Mammary epithelial cell (primary cell): ENCODE measurements around the gene GARNL3.

Experiments used
- CTCF ChIP-seq, 2 donors: IDR thresholded peaks in 1 of 2; conservative IDR thresholded peaks in 1 of 2; 2 replicates each; pipeline ENCODE4 v1.5.1; 2011 to 2012; ENCODE audit warnings: inconsistent platforms in 2 of 2, low read length in 2 of 2, mild to moderate bottlenecking in 2 of 2, control low read depth in 1 of 2, low read depth in 1 of 2; ENCODE audit not compliant: insufficient read depth in 1 of 2; ENCODE audit errors: extremely low read depth in 1 of 2
- EZH2 ChIP-seq: IDR thresholded peaks from 2 replicates; pipeline ENCODE4 v1.6.1; 2012; ENCODE audit warnings: low read length, inconsistent platforms, borderline replicate concordance

GRCh38 chr9:127360250-127360649 lies 95.7 kb downstream of the GARNL3 start:
- TF ChIP-seq CTCF (conservative IDR thresholded peaks at IDR 0.05 in 1 of 2, IDR thresholded peaks at IDR 0.05 in 1 of 2; ENCODE audit: extremely low read depth in 1 of 2, insufficient read depth in 1 of 2, low read depth in 1 of 2, low read length in 2 of 2) = no peak
- no peak for TF ChIP-seq EZH2
